C4-2B (cell line): Measurements from ENCODE around the gene OTOGL.

Experiments
- H3K27ac ChIP-seq: fragments of 450-650 bp; 2 replicates; pipeline ENCODE4 v1.5.1; 2017
- CTCF ChIP-seq: fragments of 450-650 bp; conservative IDR thresholded peaks from 2 replicates; pipeline ENCODE4 v1.5.1; 2017; ENCODE audit warnings: mild to moderate bottlenecking
- ZFX ChIP-seq: fragments of 450-650 bp; IDR thresholded peaks from 2 replicates; pipeline ENCODE4 v1.6.1; 2017

OTOGL gene

GRCh38 chr12:80156306-80156705 is 57.0 kb downstream of the OTOGL start:
- TF ChIP-seq ZFX (no peak), CTCF (no peak)
- no peak overlapping the region for H3K27ac ChIP-seq

- TF ChIP-seq CTCF (no peak), ZFX (no peak)
- no peak overlapping the region for H3K27ac ChIP-seq
Observed at GRCh38 chr12:80157645-80158044, 58.3 kb downstream of the OTOGL start.

- no peak overlapping the region for H3K27ac ChIP-seq
- TF ChIP-seq ZFX (no peak), CTCF (no peak)
Observed at GRCh38 chr12:80161612-80162011, 62.3 kb downstream of the OTOGL start.

- no peak overlapping the region for H3K27ac ChIP-seq
- TF ChIP-seq CTCF (no peak), ZFX (no peak)
Observed at GRCh38 chr12:80162177-80162576, 62.8 kb downstream of the OTOGL start.

- TF ChIP-seq ZFX (no peak), CTCF (no peak)
- no peak overlapping the region for H3K27ac ChIP-seq
Observed at GRCh38 chr12:80165746-80166145, 66.4 kb downstream of the OTOGL start.

- H3K27ac ChIP-seq: no peak overlapping the region
- TF ChIP-seq ZFX: no peak
Observed at GRCh38 chr12:80166751-80167150, 67.4 kb downstream of the OTOGL start.

GRCh38 chr12:80168936-80169335 is 69.6 kb downstream of the OTOGL start:
- TF ChIP-seq ZFX: no peak
- TF ChIP-seq CTCF: no peak
- no peak overlapping the region for H3K27ac ChIP-seq

- H3K27ac ChIP-seq: no peak overlapping the region
Observed at GRCh38 chr12:80170915-80171314, 71.6 kb downstream of the OTOGL start.

More at GRCh38 chr12:80170915-80171314, 71.6 kb downstream of the OTOGL start:
- no peak for TF ChIP-seq CTCF
- no peak for TF ChIP-seq ZFX
